ENCODE results near the gene TXNDC2. TPM values are rescaled to one million over a fixed set of nuclear protein-coding genes. Genes with fewer than 3 reads are reported as not detected.
A peak's percentile ranks its signal among the peaks of the same experiment; 100 is the strongest.

The TXNDC2 gene
- total RNA-seq, 2 donors from 2014 or later, result not detected

GRCh38 chr18:9918016-9918680, 32.4 kb downstream of the TXNDC2 start:
- no peaks in the 10 kb centered on the region for H3K9me3 Mint-ChIP-seq
- H3K36me3 Mint-ChIP-seq (ENCODE audit: low read depth), result peaks cover 18% of the 10 kb centered on the region
- no peak for ATAC-seq (replicated peaks)
- no peaks in the 10 kb centered on the region for H3K27me3 Mint-ChIP-seq
- H3K27ac Mint-ChIP-seq, result no peak overlapping the region
- H3K4me1 Mint-ChIP-seq, result peaks cover 21% of the 10 kb centered on the region
- no peak overlapping the region for H3K4me3 Mint-ChIP-seq

DNA sequence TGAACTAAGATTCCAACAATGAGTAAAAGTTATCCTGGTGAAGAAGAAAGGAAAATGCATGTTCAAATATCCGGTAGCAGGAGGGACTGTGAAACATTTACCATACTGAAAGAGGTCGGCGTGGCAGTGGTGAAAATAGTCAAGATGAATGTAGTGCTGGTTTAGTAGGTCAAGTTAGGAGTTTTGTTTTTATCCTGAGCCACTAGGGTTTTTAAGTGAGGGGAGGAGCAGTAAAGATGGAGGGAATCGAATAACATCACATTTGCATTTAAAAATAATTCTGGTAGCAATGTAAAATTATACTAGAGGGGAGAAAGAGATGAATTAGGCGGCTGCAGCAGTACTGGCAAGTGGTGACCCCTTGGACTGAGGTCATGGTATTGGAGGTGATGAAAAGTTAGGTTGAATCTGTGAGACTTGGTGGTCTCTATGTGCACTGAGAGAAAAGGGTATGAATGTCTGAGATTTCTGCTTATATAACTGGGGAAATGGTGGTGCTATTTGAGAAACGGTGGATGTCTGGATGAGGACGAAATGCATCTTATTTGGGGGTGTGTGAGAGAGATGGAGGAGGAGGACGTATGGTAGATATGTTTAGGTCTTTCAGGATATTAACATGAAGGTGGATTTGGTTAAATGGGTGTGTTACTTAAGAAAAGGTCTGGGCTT, 33.9 kb downstream of the TXNDC2 start:
- H3K36me3 Mint-ChIP-seq (ENCODE audit: low read depth), result peaks cover 18% of the 10 kb centered on the region
- ATAC-seq (replicated peaks), result peak; percentile 35
- no peaks in the 10 kb centered on the region for H3K9me3 Mint-ChIP-seq
- H3K4me3 Mint-ChIP-seq, result no peak overlapping the region
- peaks cover 26% of the 10 kb centered on the region for H3K4me1 Mint-ChIP-seq
- no peaks in the 10 kb centered on the region for H3K27me3 Mint-ChIP-seq
- H3K27ac Mint-ChIP-seq, result no peak overlapping the region

- ATAC-seq (replicated peaks), result no peak
- peaks cover 26% of the 10 kb centered on the region for H3K4me1 Mint-ChIP-seq
- H3K4me3 Mint-ChIP-seq, result peak overlapping the region; percentile 25
- no peaks in the 10 kb centered on the region for H3K9me3 Mint-ChIP-seq
- no peaks in the 10 kb centered on the region for H3K27me3 Mint-ChIP-seq
- H3K27ac Mint-ChIP-seq, result no peak overlapping the region
- no peaks in the 10 kb centered on the region for H3K36me3 Mint-ChIP-seq (ENCODE audit: low read depth)
Observed at GRCh38 chr18:9922592-9923311, 37.0 kb downstream of the TXNDC2 start.

DNA sequence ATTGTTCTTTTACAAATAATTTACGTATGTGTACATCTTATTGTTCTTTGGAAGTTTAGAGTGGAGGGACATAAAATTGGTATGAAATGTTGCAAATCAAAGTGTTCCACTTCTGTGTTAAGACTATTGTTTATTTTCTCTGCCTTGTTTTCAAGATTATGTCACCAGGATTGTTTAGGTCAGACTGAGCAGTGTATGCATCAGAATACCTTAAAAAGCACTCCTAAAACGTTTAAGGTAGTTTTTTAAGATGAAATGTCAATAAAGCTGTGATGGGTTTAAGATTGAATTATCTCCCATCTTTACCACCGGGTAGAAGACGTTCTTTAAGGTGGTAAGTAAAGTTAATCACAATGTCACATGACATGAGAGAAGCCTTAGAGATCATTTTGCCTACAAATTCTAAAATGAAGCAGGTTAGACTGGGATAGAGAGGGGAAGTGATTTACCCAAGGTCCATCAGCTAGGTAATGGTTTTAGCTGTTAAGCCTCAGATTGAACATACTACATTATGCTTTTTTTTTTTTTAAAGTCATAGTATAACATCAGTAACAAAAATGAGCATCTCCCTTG, 38.7 kb downstream of the TXNDC2 start:
- no peak for ATAC-seq (replicated peaks)
- H3K4me1 Mint-ChIP-seq, result peaks cover 35% of the 10 kb centered on the region
- peak overlapping the region; percentile 28 for H3K4me3 Mint-ChIP-seq
- no peaks in the 10 kb centered on the region for H3K36me3 Mint-ChIP-seq (ENCODE audit: low read depth)
- H3K27ac Mint-ChIP-seq, result peak overlapping the region; percentile 20
- H3K27me3 Mint-ChIP-seq, result no peaks in the 10 kb centered on the region
- no peaks in the 10 kb centered on the region for H3K9me3 Mint-ChIP-seq

DNA sequence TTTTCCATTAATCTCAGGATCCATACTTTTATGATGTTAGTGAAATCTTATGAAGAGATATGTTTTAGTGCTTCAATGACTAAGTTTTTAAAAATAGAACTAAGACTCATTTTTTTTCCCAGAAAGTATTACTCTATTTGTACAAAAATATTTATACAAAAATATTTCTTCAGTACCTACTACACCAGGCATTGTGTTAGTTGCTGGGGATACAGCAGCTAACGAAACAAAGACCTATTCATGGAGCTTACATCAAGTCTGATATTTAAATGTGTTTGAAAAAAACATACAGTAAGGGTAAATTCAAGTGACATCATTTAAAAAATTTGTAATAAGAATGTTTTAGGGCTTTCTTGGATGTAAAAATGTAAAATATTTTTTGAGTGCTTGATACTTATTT, 39.6 kb downstream of the TXNDC2 start:
- no peaks in the 10 kb centered on the region for H3K36me3 Mint-ChIP-seq (ENCODE audit: low read depth)
- no peak for ATAC-seq (replicated peaks)
- H3K4me1 Mint-ChIP-seq, result peaks cover 35% of the 10 kb centered on the region
- no peak overlapping the region for H3K27ac Mint-ChIP-seq
- no peaks in the 10 kb centered on the region for H3K9me3 Mint-ChIP-seq
- H3K4me3 Mint-ChIP-seq, result no peak overlapping the region
- H3K27me3 Mint-ChIP-seq, result no peaks in the 10 kb centered on the region

GRCh38 chr18:9925795-9926194, 40.0 kb downstream of the TXNDC2 start:
- Mint-ChIP-seq H3K9me3 (no peaks in the 10 kb centered on the region), H3K4me3 (peak overlapping the region; percentile 44), H3K36me3 (ENCODE audit: low read depth) (no peaks in the 10 kb centered on the region), H3K27ac (no peak overlapping the region), H3K4me1 (peaks cover 35% of the 10 kb centered on the region), H3K27me3 (no peaks in the 10 kb centered on the region)
- no peak for ATAC-seq (replicated peaks)

DNA sequence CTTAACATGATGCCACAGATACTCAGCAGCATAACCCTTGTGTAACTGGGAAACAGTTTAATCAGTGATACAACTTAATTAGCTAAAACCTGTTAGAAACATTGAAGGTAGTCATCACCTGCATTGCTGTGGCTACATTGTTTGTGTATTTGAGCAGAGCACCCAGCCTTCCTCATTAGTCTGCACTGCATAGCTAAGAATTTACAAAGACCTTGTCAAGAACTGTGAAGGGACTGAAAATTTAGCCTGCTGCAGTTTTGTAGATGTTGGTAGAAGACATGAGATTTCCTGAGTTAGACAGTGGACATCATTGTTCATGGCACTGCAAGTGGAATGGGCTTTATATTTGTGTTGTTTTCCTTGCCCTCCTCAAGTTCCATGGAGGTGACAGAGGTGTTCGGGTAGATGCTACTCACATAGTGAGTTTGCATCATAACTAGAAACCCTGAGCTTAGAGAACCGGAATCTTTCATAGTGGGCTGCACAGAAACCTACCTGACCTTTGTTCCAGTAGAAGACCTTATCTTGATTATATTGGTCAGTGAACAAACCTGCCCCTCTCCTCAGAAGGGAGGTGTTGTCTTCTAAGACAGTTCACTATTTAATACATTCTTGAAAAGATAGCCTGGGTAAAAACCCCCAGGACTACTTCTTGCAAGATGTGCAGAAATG, 40.6 kb downstream of the TXNDC2 start:
- Mint-ChIP-seq H3K9me3 (no peaks in the 10 kb centered on the region), H3K36me3 (ENCODE audit: low read depth) (peaks cover 4% of the 10 kb centered on the region), H3K27ac (no peak overlapping the region), H3K4me3 (peak overlapping the region; percentile 44), H3K4me1 (peaks cover 35% of the 10 kb centered on the region), H3K27me3 (no peaks in the 10 kb centered on the region)
- peak; percentile 74 for ATAC-seq (replicated peaks)

GRCh38 chr18:9926977-9927376, 41.2 kb downstream of the TXNDC2 start:
- no peaks in the 10 kb centered on the region for H3K9me3 Mint-ChIP-seq
- peak overlapping the region; percentile 44 for H3K4me3 Mint-ChIP-seq
- no peaks in the 10 kb centered on the region for H3K27me3 Mint-ChIP-seq
- H3K36me3 Mint-ChIP-seq (ENCODE audit: low read depth), result peaks cover 10% of the 10 kb centered on the region
- H3K4me1 Mint-ChIP-seq, result peaks cover 35% of the 10 kb centered on the region
- ATAC-seq (replicated peaks), result no peak
- no peak overlapping the region for H3K27ac Mint-ChIP-seq

DNA sequence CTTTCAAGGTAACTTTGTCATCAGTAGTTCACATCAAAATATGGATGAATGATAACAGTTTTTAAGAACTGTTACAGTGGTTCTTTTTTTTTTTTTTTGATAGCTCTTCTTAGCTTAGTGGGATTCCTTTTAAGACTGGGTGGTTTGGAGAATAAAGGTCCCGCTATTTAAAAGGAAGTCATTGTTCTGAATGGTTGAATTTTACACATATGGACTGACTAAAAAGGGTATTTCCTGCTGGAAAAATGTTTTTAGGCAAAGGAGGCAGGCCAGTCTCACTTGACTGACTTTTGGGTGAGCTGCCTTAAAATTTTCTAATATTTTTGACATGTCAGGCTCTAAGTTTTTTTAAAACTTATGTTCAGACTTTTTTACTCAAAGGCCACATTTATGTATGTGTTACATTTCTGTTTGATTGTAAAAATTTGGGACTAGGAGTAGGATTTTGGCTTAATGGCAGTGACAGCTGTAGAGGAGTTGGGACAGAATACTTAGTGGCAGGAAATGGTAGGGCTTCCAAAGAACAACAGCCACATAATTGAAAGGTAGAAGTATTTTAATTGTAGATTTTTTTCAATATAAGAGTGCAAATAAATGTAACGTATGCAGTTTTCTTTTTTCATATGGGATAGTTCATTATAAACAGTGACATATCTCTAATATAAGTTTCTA, 41.8 kb downstream of the TXNDC2 start:
- Mint-ChIP-seq H3K36me3 (ENCODE audit: low read depth) (peaks cover 15% of the 10 kb centered on the region), H3K9me3 (no peaks in the 10 kb centered on the region), H3K27ac (no peak overlapping the region), H3K27me3 (no peaks in the 10 kb centered on the region), H3K4me1 (peaks cover 36% of the 10 kb centered on the region), H3K4me3 (no peak overlapping the region)
- ATAC-seq (replicated peaks), result no peak

DNA sequence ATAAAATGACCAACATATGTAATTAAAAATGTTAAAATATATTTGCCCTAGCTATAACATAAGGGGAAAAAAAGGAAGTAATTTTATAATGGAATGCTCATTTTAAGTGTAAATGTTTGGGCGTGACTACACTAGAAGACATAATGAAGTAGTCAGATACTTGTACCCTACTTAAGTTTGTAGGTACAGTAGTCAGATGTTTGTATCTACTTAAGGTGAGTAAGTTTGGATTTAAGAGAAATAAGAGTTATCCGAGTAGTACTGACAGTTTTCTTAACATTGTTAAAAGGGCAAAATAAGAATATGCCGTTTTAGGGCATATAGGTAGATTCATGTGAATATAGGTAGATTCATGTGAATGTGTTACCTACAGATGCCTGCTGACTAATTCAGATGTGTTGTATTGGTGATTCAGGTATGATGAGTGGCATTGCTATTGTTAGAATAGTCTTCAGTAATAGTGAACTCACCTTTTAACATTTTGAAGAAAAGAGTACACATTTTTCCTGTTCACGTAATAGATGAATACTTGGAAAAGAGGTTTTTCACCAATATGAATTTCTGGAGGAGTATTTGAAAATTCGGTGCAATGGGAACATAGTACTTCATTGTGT, 43.0 kb downstream of the TXNDC2 start:
- Mint-ChIP-seq H3K4me3 (no peak overlapping the region), H3K9me3 (no peaks in the 10 kb centered on the region), H3K36me3 (ENCODE audit: low read depth) (peaks cover 28% of the 10 kb centered on the region), H3K27ac (no peak overlapping the region), H3K27me3 (no peaks in the 10 kb centered on the region), H3K4me1 (peaks cover 36% of the 10 kb centered on the region)
- ATAC-seq (replicated peaks), result peak; percentile 67

DNA sequence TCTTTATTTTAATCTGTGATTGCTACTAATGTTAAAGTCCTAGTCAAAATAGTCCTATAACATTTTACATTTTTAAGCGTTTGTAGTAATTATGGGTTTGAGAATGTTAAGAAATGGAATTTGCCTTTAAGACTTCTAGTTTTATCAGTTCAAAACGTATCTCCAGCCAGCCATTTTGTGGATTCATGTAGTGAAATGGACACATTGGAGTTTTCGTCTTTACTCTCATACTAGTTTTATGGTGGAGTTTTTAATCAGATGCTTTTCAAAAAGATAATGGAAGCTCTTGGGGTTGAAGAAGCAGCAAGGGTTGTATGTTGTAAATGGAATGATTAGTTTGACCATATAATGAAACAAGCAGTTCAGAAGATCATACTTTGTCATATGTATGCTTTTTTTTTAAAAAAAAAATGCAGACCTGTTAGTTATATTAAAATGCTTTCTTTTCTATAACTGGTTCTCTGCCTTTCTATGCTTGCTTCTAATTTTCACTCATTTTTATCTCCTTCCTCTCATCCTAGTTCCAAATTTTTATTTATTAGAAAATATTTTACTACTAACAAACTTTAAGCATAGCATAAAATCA, 44.6 kb downstream of the TXNDC2 start:
- Mint-ChIP-seq H3K27ac (no peak overlapping the region), H3K9me3 (no peaks in the 10 kb centered on the region), H3K27me3 (no peaks in the 10 kb centered on the region), H3K4me1 (peaks cover 27% of the 10 kb centered on the region), H3K36me3 (ENCODE audit: low read depth) (peaks cover 42% of the 10 kb centered on the region), H3K4me3 (no peak overlapping the region)
- ATAC-seq (replicated peaks), result no peak

- no peak overlapping the region for H3K27ac Mint-ChIP-seq
- no peak overlapping the region for H3K4me3 Mint-ChIP-seq
Observed at GRCh38 chr18:9931146-9931545, 45.4 kb downstream of the TXNDC2 start.

DNA sequence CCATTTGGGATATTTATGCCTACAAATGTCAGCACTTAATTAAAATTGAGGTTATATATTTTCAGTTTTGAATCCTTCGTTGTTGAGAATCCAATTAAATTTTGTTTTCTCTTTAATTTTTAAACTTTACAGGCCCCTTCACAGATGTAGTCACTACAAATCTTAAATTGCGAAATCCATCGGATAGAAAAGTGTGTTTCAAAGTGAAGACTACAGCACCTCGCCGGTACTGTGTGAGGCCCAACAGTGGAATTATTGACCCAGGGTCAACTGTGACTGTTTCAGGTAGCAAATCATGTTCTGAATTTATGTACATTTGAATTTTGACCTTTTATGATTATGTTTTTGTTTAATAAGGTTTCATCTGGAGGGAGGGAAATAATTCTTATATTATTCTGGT, 45.9 kb downstream of the TXNDC2 start:
- H3K36me3 Mint-ChIP-seq (ENCODE audit: low read depth), result peaks cover 55% of the 10 kb centered on the region
- H3K4me3 Mint-ChIP-seq, result no peak overlapping the region
- ATAC-seq (replicated peaks), result no peak
- peaks cover 22% of the 10 kb centered on the region for H3K4me1 Mint-ChIP-seq
- H3K27ac Mint-ChIP-seq, result no peak overlapping the region
- H3K9me3 Mint-ChIP-seq, result no peaks in the 10 kb centered on the region
- no peaks in the 10 kb centered on the region for H3K27me3 Mint-ChIP-seq

More at GRCh38 chr18:9931146-9931545, 45.4 kb downstream of the TXNDC2 start:
- no peak for ATAC-seq (replicated peaks)
- Mint-ChIP-seq H3K9me3 (no peaks in the 10 kb centered on the region), H3K27me3 (no peaks in the 10 kb centered on the region), H3K36me3 (ENCODE audit: low read depth) (peaks cover 50% of the 10 kb centered on the region), H3K4me1 (peaks cover 27% of the 10 kb centered on the region)
